ENCODE measurements around the gene ZRANB2.

The ZRANB2 gene

GRCh38 chr1:71068325-71069240 lies 12.3 kb downstream of the ZRANB2 start:
- FAIRE-seq = no peak

- FAIRE-seq = no peak
These were observed 26.0 kb downstream of the ZRANB2 start for GRCh38 chr1:71054791-71055190.

- FAIRE-seq = no peak
These were observed 26.5 kb downstream of the ZRANB2 start for GRCh38 chr1:71054281-71054731.

- no peak for FAIRE-seq
These were observed 27.1 kb downstream of the ZRANB2 start for GRCh38 chr1:71053758-71054157.

- no peak for FAIRE-seq
These were observed 27.7 kb downstream of the ZRANB2 start for GRCh38 chr1:71053146-71053545.

GRCh38 chr1:71049951-71050598 lies 30.8 kb downstream of the ZRANB2 start:
- FAIRE-seq = peak; percentile 95

- no peak for FAIRE-seq
These were observed 32.9 kb downstream of the ZRANB2 start, which contains the start of gene PTGER3 for GRCh38 chr1:71047635-71048607. TSS of gene PTGER3 (minus strand) at chr1:71047816. CDS start at chr1:71047577, 239 bp downstream.

GRCh38 chr1:71046891-71047634 lies 33.8 kb downstream of the ZRANB2 start:
- FAIRE-seq = no peak

- FAIRE-seq = no peak
These were observed 35.3 kb downstream of the ZRANB2 start for GRCh38 chr1:71045463-71046028.

- FAIRE-seq = no peak
These were observed 36.0 kb downstream of the ZRANB2 start for GRCh38 chr1:71044833-71045232.

- no peak for FAIRE-seq
These were observed 37.8 kb downstream of the ZRANB2 start for GRCh38 chr1:71043065-71043464.

GRCh38 chr1:71041806-71042205 lies 39.0 kb downstream of the ZRANB2 start:
- no peak for FAIRE-seq

- no peak for FAIRE-seq
These were observed 41.1 kb downstream of the ZRANB2 start for GRCh38 chr1:71039661-71040262.

GRCh38 chr1:71038942-71039341 lies 41.9 kb downstream of the ZRANB2 start:
- FAIRE-seq = no peak

GRCh38 chr1:71037829-71038620 lies 42.8 kb downstream of the ZRANB2 start:
- FAIRE-seq = no peak

GRCh38 chr1:71037066-71037465 lies 43.8 kb downstream of the ZRANB2 start:
- no peak for FAIRE-seq

- no peak for FAIRE-seq
These were observed 47.7 kb downstream of the ZRANB2 start for GRCh38 chr1:71033136-71033535.

- no peak for FAIRE-seq
These were observed 49.4 kb downstream of the ZRANB2 start for GRCh38 chr1:71031426-71031825.

GRCh38 chr1:71030026-71030425 lies 50.8 kb downstream of the ZRANB2 start:
- FAIRE-seq = no peak

- no peak for FAIRE-seq
These were observed 51.9 kb downstream of the ZRANB2 start for GRCh38 chr1:71028981-71029380.
